HL-60/S4 (cell line): ENCODE results near the gene ABAT.
"Not testable (repeated sequence)": the region's sequence is repeated elsewhere in the genome, so short reads cannot be mapped to it uniquely, and the experiment has no call there.

Source experiments
- in situ Hi-C: fragments of 300-500 bp; cut with MboI; formaldehyde crosslinking; loops from 2 replicates; pipeline ENCODE4 v1.14.3; 2022; ENCODE audit warnings: low sequenced_read_pairs

The ABAT gene

GRCh38 chr16:8739151-8739550 lies 64.7 kb downstream of the ABAT start:
- in situ Hi-C loops, result no loop called here

GRCh38 chr16:8739989-8740704 lies 65.7 kb downstream of the ABAT start:
- in situ Hi-C loops, result no loop called here

DNA sequence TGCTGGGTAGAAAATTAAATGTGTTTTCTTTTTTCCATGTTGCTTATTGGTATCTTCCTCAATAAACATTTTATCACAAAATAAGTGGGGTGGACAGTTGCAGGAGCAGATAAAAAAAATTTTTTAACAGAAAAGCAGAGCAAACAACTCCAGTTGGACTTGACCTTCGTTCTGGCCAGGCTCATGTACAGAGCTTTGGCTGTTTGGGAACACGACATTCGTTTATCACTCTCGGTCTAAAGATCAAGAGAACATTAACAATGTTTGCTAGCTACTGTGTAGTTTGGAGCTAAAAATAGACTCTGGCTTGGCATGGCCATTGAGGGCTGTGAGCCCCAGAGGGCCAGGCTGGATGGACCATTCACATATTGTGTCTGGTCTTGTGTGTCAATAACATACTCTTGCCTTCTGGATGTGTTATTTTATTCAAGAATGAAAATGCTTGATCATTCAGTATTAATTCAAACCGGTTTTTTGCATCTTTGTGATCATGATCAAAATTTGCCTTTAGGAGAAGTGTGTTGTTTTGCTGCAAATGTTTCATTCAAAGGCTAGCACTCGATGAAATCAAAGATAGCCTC lies 66.4 kb downstream of the ABAT start:
- in situ Hi-C loops, result no loop called here

DNA sequence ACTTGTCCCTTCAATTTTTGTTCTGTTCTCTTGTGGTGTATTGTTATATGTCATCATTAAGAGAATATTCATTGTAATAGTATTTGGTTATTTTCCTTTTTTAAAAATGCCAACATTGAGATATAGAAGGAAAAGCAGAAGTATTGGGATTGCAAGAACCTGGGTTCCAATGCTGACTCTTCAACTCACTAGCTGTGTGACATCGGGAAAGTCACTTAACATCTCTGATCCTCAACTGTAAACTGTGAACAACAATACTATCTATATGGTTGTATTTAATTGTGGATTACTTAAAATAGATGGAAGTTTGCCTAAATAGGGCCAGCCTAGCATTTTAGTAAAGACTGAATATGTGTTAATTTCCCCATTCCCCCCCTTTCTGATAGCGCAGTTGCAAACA lies 67.2 kb downstream of the ABAT start:
- in situ Hi-C loops, result no loop called here

GRCh38 chr16:8742068-8742467 lies 67.7 kb downstream of the ABAT start:
- in situ Hi-C loops, result no loop called here

DNA sequence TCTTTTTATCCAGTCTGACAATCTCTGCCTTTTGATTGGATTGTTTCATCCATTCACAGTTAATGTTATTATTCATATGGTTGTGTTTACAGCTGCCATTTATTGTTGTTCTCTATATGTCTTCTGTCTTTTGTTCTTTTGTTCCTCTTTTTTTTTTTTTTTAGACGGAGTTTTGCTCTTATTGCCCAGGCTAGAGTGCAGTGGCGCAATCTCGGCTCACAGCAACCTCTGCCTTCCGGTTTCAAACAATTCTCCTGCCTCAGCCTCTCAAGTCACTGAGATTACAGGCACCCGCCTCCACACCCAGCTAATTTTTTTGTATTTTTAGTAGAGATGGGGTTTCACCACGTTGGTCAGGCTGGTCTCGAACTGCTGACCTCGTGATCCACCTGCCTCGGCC lies 74.5 kb downstream of the ABAT start:
- in situ Hi-C loops, result not testable (repeated sequence)

DNA sequence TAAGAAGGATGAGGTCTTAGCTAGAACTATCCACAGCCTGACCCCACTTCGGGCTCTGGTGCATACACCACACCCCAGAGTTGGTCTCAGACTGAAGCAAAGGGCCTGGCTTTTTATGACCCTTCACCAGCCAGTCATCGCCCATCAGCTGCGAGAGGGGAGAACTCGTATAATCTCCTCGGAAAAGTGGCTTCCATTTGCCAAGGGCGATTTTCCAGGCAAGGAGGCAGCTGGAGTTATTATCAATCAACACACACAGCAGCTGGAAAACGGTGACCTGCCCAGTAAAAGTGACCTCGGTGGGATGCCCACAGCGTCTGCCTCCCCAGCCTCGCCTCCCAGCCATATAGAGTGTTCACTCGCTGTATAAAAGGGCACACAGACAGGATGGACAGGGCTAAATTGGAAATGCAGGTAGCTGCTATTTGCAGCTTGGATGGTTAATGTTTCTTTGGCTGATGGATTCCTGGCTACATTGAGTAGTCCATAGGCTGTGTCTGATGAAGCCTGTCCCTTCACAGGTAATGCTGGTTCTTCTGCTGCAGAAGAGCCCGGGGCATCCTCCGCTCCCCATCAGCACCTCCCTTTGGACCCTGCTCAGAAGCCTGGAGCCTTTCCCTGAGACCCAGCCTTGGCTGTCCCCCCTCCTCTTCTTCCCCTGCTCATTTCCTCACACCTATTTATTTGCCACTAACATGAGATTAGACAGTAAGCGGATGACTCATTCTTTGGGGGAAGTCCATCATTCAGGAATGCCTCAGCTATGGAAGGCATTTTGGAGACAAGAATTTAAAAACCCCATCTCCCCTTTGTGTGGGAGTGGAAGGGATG lies 77.3 kb downstream of the ABAT start:
- in situ Hi-C loops, result no loop called here

- in situ Hi-C loops, result no loop called here
These were observed 78.3 kb downstream of the ABAT start for GRCh38 chr16:8752706-8753105.

- in situ Hi-C loops, result no loop called here
These were observed 79.1 kb downstream of the ABAT start for GRCh38 chr16:8753416-8754054.

GRCh38 chr16:8756755-8757154 lies 82.3 kb downstream of the ABAT start:
- in situ Hi-C loops, result no loop called here

DNA sequence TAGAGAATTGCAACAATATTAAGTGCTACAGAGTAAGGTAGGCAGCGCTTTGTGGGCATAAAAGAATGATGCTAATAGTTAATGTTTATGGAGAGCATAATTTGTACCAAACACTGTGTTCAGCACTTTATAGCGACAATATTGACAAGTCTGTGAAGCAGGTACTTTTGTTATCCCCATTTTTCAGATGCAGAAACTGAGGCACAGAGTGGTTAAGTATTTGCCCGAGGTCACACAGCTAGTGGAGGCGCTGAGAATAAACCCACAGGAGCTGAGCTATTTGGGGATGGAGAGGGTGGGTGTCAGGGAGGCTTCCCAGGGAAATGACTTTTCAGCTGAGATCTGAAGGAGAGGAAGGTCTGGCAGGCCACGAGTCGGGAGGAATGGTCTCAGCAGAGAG lies 83.6 kb downstream of the ABAT start:
- in situ Hi-C loops, result no loop called here

DNA sequence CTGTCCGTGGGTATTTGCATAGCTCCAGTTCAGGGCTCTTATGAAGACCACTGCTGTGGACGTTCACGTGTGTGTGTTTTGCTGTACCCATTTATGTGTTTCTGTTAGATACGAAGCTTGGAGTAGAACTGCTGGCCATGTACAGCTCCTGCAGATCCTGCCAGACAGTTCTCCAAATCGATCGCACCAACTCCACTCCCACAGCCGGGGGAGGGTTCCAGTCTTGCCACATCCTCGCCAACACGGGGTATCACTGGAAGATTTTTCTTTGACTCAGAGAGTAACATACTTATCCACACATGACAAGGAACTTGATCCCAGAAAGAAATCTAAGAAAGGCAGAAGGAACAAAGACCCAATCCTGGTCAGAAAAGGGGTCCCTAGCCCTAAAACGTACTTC lies 85.6 kb downstream of the ABAT start:
- in situ Hi-C loops, result no loop called here

- in situ Hi-C loops, result no loop called here
These were observed 86.7 kb downstream of the ABAT start for GRCh38 chr16:8761078-8761477.

- in situ Hi-C loops, result no loop called here
These were observed 87.8 kb downstream of the ABAT start for GRCh38 chr16:8762254-8762653.

- in situ Hi-C loops, result no loop called here
These were observed 88.7 kb downstream of the ABAT start for GRCh38 chr16:8763083-8763482.

DNA sequence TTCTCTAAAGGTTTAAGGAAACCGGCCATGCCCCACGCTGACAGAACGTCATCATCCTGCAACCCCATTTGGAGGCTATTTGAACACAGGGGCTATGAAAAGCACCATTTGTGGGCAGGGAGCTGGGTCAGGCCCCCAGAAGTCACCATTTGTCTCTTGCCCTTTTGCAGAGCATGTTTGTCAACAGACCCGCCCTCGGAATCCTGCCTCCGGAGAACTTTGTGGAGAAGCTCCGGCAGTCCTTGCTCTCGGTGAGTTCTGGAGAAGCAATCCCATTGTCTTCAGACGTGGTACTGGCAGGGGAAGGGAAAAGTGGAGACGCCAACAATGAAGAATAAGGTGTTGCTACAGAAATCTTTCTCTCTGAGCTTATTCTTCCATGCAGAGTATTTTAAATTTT lies 89.5 kb downstream of the ABAT start:
- in situ Hi-C loops, result no loop called here

DNA sequence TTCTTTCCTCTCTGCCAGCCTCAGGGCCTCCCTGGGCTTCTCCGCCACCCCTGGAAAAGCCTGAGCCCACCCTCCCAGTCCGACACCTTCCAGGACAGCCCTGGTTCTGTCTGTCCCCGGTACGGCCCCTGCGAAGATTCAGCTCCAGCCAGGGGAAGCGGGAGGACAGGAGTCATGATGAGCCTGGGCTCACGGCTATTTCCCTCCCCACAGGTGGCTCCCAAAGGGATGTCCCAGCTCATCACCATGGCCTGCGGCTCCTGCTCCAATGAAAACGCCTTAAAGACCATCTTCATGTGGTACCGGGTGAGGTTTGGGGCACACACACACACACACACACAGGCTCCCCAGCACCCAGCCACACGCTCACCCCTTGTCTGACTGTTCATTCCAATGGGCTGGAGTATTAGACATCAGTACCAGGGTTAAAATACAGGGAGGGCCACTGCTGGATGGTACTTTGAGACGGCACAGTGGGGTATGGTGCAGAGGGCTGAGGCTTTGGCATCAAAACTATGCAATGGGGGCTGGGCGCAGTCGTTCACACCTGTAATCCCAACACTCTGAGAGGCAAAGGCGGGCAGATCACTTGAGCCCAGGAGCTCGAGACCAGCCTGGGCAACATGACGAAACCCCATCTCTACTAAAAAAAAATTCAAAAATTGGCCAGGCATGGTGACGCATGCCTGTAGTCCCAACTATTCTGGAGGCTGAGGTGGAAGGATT lies 90.3 kb downstream of the ABAT start:
- in situ Hi-C loops, result no loop called here

DNA sequence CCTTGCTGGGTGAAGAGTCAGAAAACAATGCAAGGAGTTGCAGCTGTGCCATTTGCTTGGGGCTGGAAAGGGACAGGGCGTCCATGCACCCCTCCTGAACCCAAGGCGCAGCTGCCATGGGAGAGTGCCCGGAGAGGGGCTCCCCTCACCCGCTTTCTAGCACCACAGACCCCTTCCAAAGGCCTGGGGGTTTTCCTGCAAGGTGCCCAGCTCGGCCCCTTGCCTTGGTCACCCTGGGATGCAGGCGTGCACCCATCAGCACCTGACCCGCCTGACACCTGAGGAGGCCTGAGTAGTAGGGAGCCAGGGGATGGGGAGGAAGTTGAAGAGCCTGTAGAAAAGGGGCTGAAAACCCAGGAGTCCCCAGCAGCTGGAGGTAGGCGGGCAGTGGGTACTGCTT lies 92.8 kb downstream of the ABAT start:
- in situ Hi-C loops, result no loop called here

DNA sequence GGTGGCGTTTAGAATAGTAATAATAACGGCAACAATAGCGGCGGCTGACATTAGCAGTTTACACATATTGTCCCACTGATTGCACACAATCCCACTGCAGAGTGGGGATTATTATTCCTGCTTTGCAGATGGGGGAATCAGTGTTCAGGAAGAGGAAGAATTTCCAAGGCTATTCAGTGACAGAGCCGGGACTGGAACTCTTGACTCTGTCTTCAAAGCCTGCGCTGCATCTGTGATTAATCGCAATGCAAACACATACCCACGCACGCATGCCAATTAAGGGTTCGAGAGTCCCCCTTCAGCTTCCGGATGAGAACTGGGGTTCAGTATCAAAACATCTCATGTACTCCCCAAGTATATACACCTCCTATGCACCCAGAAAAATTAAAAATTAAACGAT lies 93.9 kb downstream of the ABAT start:
- in situ Hi-C loops, result no loop called here

DNA sequence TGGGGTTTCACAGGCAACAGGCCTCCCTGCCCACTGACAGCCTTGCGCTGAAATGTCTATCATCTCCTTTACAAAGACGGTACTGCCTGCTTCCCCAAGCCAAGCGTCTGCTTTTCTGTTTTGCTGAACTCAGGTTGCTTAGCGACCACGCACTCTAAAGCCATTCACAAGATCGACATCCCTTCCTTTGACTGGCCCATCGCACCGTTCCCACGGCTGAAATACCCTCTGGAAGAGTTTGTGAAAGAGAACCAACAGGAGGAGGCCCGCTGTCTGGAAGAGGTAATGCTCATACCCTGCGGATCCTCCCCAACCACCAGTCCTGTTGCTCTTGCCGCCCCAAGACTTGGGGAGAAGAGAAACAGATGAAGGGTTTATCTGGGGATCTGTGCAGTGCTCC lies 94.3 kb downstream of the ABAT start:
- in situ Hi-C loops, result no loop called here

DNA sequence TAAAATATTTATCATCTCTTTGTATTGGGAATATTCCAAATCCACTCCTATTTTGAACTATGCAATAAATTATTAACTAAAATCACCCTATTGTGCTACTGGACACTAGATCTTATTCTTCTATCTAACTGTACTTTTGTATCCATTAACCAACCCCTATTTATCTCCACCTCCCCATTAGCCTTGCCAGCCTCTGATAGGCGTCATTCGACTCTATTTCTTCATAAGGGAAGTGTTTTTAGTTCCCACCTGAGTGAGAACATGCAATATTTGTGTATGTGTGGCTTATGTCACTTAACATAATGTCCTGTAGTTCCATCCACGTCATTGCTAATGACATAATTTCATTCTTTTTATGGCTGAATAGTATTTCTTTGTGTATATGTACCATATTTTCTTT lies 99.1 kb downstream of the ABAT start:
- in situ Hi-C loops, result no loop called here
